HEK293 (cell line): ENCODE results near the gene SREBF2.

ENCODE experiments used
- CTCF ChIP-seq: fragments of 450-650 bp; formaldehyde crosslinking; IDR thresholded peaks from 2 replicates; pipeline ENCODE4 v1.5.1; 2016; ENCODE audit warnings: missing biosample characterization, missing genetic modification characterization
- ELK4 ChIP-seq: IDR thresholded peaks from 2 replicates; pipeline ENCODE4 v1.6.1; 2011; ENCODE audit warnings: mild to moderate bottlenecking, low read depth, low read length, borderline replicate concordance
- MZF1 ChIP-seq: fragments of 450-650 bp; formaldehyde crosslinking; IDR thresholded peaks from 2 replicates; pipeline ENCODE4 v1.5.1; 2017; ENCODE audit warnings: missing biosample characterization, missing genetic modification characterization, borderline replicate concordance
- PRDM1 ChIP-seq: fragments of 450-650 bp; formaldehyde crosslinking; IDR thresholded peaks from 2 replicates; pipeline ENCODE4; 2016; ENCODE audit warnings: missing biosample characterization, missing genetic modification characterization
- ZBTB1 ChIP-seq: fragments of 450-650 bp; formaldehyde crosslinking; IDR thresholded peaks from 2 replicates; pipeline ENCODE4 v1.5.1; 2016; ENCODE audit warnings: missing biosample characterization, missing genetic modification characterization
- ZNF585B ChIP-seq: fragments of 450-650 bp; formaldehyde crosslinking; IDR thresholded peaks from 2 replicates; pipeline ENCODE4 v1.5.1; 2016; ENCODE audit warnings: missing biosample characterization, missing genetic modification characterization

GRCh38 chr22:41840216-41840615, 7.3 kb downstream of the SREBF2 start:
- no peak for TF ChIP-seq CTCF
- no peak for TF ChIP-seq ELK4
- no peak for TF ChIP-seq ZBTB1
- no peak for TF ChIP-seq ZNF585B (tag by site-specific recombination)
- TF ChIP-seq PRDM1 (tag by site-specific recombination), result no peak
- TF ChIP-seq MZF1 (tag by site-specific recombination), result no peak
